Left lung (tissue), 10 donors: ENCODE results near the gene GNB3. TPM values are rescaled to one million over a fixed set of nuclear protein-coding genes. Genes with fewer than 3 reads are reported as not detected.

Source experiments
- ATAC-seq: fragments of 200-7000 bp; cut with Tn5 transposase; one replicate; pipeline ENCODE4 v1.9.1; 2020; ENCODE audit warnings: moderate library complexity
- DNase-seq, 4 donors: peaks; one replicate each; pipeline ENCODE4 v3.0.0-alpha.2; 2013 to 2020
- H3K27ac ChIP-seq, 2 donors: fragments of 200-600 bp; sonication (generic) in 1 of 2; one replicate each; pipeline versions ENCODE4 v1.5.0 to v1.8.0; 2020 to 2021
- H3K27me3 ChIP-seq, 2 donors: fragments of 200-600 bp; sonication (generic) in 1 of 2; one replicate each; pipeline versions ENCODE4 v1.5.0 to v1.8.0; 2020 to 2021
- H3K36me3 ChIP-seq, 2 donors: fragments of 200-600 bp; sonication (generic) in 1 of 2; one replicate each; pipeline versions ENCODE4 v1.5.0 to v1.8.0; 2020 to 2021
- H3K4me1 ChIP-seq, 2 donors: fragments of 200-600 bp; one replicate each; pipeline ENCODE4 v1.8.0; 2021
- H3K4me3 ChIP-seq, 2 donors: fragments of 200-600 bp; sonication (generic) in 1 of 2; one replicate each; pipeline versions ENCODE4 v1.5.0 to v1.8.0; 2020 to 2021; ENCODE audit warnings: mild to moderate bottlenecking in 1 of 2
- H3K9me3 ChIP-seq, 2 donors: fragments of 200-600 bp; sonication (generic) in 1 of 2; one replicate each; pipeline versions ENCODE4 v1.5.0 to v1.8.0; 2020 to 2021
- CTCF ChIP-seq, 2 donors: fragments of 200-600 bp; sonication (generic) in 1 of 2; IDR thresholded peaks; one replicate each; pipeline versions ENCODE4 v1.5.0 to v1.8.0; 2021; ENCODE audit warnings: antibody characterized with exemption in 2 of 2
- intact Hi-C, 2 donors: fragments of 100-400 bp; cut with DNase I; formaldehyde crosslinking; loops; one replicate each; pipeline versions ENCODE4 v1.11.2 to v1.14.2; 2022
- polyA plus RNA-seq, 6 donors: library from polyadenylated mRNA; unstranded; fragments of 120-200 nt; gene quantifications; one replicate each; pipeline ENCODE4 v1.2.1, GENCODE V29; 2013; ENCODE audit not compliant: insufficient read length in 6 of 6
- total RNA-seq, 2 donors: library from RNA; stranded (reverse); fragmentation: NEBNext Ultra II Directional; extraction: Animal tissue kit (Norgen Biotek cat#: 25700); gene quantifications; one replicate each; pipeline ENCODE4 v1.2.1, GENCODE V29; 2021
- donor health status: DM: no; HTN: yes; CAD: no.
- donor health status: DM: no; HTN: no; CAD: no.

Gene GNB3
- total and polyA plus RNA-seq, 8 donors: 2.0 to 7.2 (median 5.0) TPM

GRCh38 chr12:6830999-6831398 is 9.7 kb upstream of the GNB3 start:
- Histone ChIP-seq H3K36me3 (no peaks in the 10 kb centered on the region), H3K27ac (no peak overlapping the region), H3K4me3 (no peak overlapping the region), H3K4me1 (peaks cover 6 to 25% of the 10 kb centered on the region in 2 donors), H3K27me3 (peaks cover 0 to 47% of the 10 kb centered on the region in 2 donors), H3K9me3 (no peaks in the 10 kb centered on the region)
- no peak for DNase-seq
- intact Hi-C loops: no loop called here
- no peak for ATAC-seq
- no peak for TF ChIP-seq CTCF (IDR thresholded peaks at IDR 0.05)

- Histone ChIP-seq H3K27me3 (peaks cover 0 to 42% of the 10 kb centered on the region in 2 donors), H3K4me3 (no peak overlapping the region), H3K27ac (no peak overlapping the region), H3K36me3 (no peaks in the 10 kb centered on the region), H3K9me3 (no peaks in the 10 kb centered on the region), H3K4me1 (peaks cover 6 to 25% of the 10 kb centered on the region in 2 donors)
- intact Hi-C loops: no loop called here
- ATAC-seq (no peak), DNase-seq (no peak)
- no peak for TF ChIP-seq CTCF (IDR thresholded peaks at IDR 0.05)
Measured at GRCh38 chr12:6831450-6831995, 9.2 kb upstream of the GNB3 start.

- no peak overlapping the region for H3K27ac ChIP-seq
- TF ChIP-seq CTCF (IDR thresholded peaks at IDR 0.05): no peak
- H3K27me3 ChIP-seq: peaks cover 0 to 36% of the 10 kb centered on the region in 2 donors
- ATAC-seq: no peak
- peaks cover 5 to 24% of the 10 kb centered on the region in 2 donors for H3K4me1 ChIP-seq
- intact Hi-C loops: no loop called here
- no peaks in the 10 kb centered on the region for H3K9me3 ChIP-seq
- DNase-seq: no peak
- no peak overlapping the region for H3K4me3 ChIP-seq
- H3K36me3 ChIP-seq: no peaks in the 10 kb centered on the region
Measured at GRCh38 chr12:6832125-6832524, 8.6 kb upstream of the GNB3 start.

GRCh38 chr12:6833189-6833890 is 7.4 kb upstream of the GNB3 start:
- ATAC-seq: no peak
- peaks cover 0 to 16% of the 10 kb centered on the region in 2 donors for H3K4me1 ChIP-seq
- H3K27me3 ChIP-seq: peaks cover 0 to 24% of the 10 kb centered on the region in 2 donors
- H3K4me3 ChIP-seq: no peak overlapping the region
- no peaks in the 10 kb centered on the region for H3K9me3 ChIP-seq
- no peak for DNase-seq
- no peak overlapping the region for H3K27ac ChIP-seq
- intact Hi-C loops: no loop called here
- H3K36me3 ChIP-seq: no peaks in the 10 kb centered on the region
- no peak for TF ChIP-seq CTCF (IDR thresholded peaks at IDR 0.05)

GRCh38 chr12:6834254-6834653 is 6.5 kb upstream of the GNB3 start:
- H3K4me3 ChIP-seq: no peak overlapping the region
- no peaks in the 10 kb centered on the region for H3K9me3 ChIP-seq
- TF ChIP-seq CTCF (IDR thresholded peaks at IDR 0.05): no peak
- no peaks in the 10 kb centered on the region for H3K36me3 ChIP-seq
- ATAC-seq (no peak), DNase-seq (no peak)
- H3K27me3 ChIP-seq: peaks cover 0 to 15% of the 10 kb centered on the region in 2 donors
- H3K27ac ChIP-seq: no peak overlapping the region
- H3K4me1 ChIP-seq: peaks cover 0 to 7% of the 10 kb centered on the region in 2 donors
- intact Hi-C loops: no loop called here
